Measurements from ENCODE around the gene ZNF260.
"Not testable (repeated sequence)": the region's sequence is repeated elsewhere in the genome, so short reads cannot be mapped to it uniquely, and the experiment has no call there.

ZNF260 gene

DNA sequence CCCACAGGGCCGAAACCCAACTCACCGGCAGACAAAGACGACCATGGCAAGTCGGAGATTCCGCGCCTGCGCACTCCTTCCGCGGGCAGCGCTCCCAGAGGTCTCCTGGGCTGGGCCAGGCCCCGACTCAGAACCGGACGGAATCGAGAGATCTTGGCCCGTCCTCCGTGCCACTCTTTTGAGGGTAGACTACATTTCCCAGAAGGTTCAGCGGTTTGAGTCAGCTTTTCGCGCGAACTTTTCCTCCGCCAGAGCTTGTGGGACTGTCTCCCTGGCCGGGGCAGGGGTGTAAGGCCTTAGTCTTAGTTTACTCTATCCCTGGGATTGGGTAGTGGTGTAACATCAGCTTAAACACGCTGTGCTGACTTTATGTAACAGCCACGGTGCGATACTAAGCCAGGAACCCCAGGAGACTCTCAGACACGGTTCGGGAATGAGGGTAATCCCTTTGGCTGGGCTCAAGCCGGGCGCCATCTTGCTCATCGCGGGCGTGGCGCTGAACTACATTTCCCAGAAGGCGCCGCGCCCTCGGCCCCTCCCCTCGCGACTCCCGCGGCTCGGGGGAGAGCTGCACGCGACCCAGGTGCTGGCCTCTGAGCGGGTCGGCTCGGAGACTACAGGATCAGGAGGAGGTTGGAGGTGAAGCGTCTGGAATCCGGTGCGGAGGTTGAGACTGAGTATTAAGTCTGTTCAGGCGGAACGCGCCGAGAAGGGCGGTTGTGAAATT is at the start of gene ZNF260:
Gene ZNF260 (minus strand): TSS at position 78 of the 727 bp plus-strand sequence. CDS start 13,033 bp downstream, outside the sequence.
- peak; percentile 97 for DNase-seq (ENCODE audit: low spot score)

DNA sequence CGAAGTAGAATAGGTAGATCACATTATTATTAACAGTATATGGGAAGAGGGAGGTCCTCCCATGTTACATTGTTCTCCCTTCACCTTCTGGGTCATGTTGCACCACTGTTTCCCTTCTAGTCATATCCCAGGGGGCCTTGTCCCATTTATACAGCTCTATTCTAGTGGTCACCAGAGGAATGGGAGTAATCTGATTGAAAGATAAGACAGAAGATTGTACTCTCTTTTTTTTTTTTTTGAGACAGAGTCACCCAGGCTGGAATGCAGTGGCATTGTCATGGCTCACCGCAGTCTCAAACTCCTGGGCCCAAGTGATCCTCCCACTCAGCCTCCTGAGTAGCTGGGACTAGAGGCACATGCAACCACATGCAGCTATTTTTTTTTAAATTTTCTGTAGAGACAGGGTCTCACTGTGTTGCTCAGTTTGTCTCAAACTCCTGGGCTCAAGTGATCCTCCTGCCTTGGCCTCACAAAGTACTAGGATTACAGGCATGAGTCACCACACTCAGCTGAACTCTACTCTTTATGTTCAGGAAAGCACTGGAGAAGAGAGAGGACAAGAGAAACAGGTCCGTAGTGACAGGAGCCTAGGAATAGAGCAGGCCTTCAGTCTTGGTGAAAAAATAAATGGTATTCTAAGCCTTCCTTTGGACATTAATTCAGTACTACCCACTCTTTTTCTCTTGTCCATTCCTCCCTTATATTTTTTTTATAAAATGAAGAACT is 49.4 kb upstream of the ZNF260 start:
- DNase-seq (ENCODE audit: low spot score) = no peak

DNA sequence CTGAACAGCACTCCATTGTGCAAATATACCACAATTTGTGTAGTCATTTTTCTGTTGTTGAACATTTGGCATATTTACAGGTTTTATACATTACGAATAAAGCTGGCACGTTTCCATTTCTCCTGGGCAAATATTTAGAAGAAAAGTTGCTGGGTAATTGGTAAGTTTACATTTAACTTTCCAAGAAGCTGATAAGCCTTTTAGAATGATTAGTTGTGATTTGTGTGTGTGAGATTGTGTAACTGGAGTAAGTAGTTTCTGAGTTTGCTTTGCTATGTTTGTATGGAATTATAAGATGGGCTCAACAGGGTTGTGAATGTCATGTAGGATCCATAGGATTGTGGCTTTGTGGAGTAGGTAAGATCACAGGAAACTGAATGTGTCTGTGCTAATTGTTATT is 46.7 kb upstream of the ZNF260 start:
- DNase-seq (ENCODE audit: low spot score) = no peak

DNA sequence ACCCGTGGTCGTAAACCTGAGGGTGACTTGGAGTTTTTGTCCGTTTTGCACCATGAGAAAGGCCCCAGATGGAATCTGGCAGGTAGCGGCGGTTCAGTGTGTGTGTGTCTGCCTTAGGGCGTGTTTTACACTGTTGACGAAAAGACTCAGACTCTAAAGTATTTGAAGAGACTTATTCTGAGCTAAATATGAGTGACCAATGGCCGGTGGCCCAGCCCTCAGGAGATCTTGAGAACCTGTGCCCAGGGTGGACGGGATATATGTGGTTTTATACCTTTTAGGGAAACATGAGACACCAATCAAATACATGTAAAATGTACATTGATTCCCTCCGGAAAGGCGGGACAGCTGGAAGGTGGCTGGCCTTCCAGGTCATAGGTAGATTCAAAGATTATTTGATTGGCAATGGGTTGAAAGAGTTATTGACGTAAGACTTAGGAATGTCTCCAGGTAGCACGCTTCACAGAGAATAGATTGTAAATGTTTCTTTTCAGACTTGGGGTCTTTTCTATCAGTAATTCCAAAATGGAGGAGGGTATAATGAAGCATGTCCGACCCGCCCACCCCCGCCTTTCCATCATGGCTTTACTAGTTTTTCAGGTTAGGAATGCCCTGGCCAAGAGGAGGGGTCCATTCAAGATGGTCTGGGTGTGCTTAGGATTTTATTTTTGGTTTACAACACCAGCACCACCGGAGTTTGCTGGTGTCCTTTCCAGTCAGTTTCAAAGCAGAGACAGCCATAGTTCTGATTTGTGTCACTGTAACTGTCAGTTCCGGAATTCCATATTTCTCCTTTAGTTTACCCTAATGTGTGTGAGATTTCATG is 46.0 kb upstream of the ZNF260 start:
- DNase-seq (ENCODE audit: low spot score) = peak; percentile 16

DNA sequence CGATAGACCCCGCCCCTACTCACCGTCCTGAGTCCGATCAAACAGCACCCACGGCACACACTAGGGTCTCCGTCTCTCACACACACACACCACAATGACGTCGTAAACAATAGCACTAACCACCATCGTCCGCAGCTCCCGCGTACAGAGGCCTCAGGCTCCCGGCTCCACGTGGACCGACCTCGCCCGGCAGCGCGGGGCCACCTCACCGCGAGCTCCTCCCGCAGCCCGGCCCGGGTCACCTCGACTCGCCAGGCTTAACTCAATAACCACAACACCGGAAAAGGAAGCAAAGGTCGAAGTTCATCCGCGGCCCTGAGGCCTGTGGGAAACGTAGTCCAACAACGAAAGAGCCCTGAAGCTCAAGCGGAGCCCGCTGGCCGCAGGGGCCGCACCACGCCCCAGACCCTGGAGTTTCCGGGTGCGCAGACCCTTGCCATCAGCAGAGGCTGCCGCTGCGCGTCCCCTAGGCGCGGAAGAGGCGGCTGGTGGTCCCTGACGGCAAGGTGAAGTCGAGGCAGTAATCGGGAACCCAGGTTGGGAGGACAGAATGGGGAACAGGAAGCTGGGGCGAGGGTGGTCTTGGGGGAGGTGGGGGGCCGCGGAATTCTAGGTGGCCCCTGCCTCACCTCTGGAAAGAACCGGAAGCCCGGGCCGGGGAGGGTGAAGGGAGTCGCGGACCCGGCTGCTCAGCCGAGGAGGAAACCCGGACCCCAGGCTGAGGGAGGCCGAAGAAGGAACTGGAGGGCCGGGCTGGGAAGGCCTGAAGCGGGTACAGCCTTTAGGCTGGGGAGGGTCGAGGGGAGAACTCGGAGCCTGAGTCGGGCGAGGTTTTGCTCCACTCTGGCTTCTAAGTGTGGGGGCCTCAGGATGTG is 45.2 kb upstream of the ZNF260 start, which contains the start of gene ZNF529:
Gene ZNF529 (minus strand): TSS at position 273 of the 875 bp plus-strand sequence. CDS start 946 bp downstream, outside the sequence.
- DNase-seq (ENCODE audit: low spot score) = peak; percentile 94

DNA sequence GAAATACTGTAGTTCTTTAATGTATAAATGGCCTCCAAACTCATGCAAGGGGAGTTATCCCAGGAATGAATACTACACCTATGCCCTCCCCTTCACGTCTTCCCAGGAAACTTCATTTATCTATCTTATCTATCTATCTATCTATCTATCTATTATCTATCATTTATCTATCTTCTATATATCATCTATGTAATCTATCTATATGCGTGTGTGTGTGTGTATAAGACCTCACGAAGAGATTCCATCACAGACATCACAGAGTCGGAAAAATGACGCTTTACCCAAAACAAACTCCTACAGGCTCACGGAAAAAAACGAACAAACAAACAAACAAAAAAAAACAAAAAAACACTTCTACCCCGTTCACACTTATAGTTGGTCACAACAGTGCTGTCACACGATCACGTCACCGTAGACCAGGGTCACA is 44.5 kb upstream of the ZNF260 start:
- DNase-seq (ENCODE audit: low spot score) = no peak

DNA sequence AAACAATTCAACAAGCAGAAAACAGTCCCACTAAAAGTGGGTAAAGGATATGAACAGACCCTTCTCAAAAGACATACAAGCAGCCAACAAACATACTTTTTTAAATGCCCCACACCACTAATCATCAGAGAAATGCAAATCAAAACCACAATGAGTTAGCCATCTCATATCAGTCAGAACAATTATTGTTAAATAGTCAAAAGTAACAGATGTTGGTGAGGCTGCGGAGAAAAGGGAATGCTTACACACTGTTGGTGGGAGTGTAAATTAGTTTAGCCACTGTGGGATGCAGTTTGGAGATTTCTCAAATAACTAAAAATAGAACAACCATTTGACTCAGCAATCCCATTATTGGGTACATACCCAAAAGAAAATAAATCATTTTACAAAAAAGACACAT is 36.3 kb upstream of the ZNF260 start:
- no peak for DNase-seq (ENCODE audit: low spot score)

DNA sequence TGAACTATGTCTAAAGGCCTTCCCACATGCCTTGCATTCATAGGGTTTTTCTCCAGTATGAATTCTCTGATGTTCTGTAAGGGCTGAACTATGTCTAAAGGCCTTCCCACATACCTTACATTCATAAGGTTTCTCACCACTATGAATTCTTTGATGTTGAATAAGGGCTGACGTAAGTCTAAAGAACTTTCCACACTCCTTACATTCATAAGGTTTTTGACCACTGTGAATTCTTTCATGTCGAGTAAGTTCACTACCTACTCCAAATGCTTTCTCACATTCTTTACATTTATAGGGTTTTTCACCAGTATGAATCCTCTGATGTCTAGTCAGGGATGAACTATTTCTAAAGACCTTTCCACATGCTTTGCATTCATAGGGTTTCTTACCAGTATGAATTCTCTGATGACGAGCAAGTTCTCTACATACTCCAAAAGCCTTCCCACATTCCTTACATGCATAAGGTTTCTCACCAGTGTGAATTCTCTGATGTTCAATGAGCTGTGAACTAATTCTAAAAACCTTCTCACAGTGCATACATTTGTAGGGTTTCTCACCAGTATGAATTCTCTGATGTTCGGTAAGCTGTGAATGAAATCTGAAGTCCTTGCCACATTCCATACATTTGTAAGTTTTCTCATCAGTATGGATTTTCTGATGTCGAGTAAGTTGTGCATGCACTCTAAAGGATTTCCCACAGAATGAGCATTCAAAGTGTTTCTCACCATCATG is 19.1 kb upstream of the ZNF260 start:
- no peak for DNase-seq (ENCODE audit: low spot score)

DNA sequence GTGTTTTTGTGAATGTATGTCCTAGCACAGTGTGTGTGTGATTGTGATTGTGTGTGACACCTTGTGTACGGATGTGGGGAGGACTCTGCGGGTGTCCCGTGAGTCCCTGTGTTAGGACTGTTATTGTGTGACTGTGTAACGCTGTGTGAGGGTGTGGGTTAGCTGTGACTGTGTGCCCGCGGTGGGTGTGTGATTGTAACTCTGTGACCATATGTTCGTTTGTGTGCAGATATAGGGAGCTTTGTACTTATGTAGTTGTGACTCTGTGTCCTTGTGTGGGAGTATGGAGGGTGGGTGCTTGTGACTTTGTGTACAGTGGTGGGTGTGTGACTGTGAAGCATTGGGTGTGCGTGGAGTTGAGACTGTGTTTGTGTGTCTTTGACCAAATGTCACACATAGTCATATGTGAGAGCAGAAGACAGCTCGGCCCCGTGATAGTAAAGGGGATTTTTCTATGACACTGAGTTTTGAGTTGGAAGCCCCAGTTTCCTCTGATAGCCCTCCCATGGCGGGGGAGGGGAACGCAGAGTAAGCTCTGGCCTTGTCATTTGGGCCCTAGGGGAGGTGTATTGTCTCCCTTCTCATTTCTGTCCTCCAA is 949 bp upstream of the ZNF260 start:
- DNase-seq (ENCODE audit: low spot score) = peak; percentile 38

DNA sequence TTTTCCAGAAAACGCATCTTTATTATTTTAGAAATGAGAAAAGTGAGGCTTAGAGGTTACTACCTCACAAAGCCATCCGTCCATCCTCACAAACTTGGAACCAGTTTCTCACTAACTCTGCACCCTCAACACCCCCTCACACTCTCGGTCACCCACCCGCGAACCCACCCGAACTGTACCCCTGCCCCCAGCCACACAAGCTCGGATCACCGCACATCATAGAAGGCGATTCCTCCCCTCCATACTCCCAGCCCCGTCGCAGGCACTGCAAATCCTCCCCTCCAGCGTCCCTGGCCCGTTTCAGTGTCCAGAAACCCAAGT is 238 bp downstream of the ZNF260 start:
- DNase-seq (ENCODE audit: low spot score) = no peak

DNA sequence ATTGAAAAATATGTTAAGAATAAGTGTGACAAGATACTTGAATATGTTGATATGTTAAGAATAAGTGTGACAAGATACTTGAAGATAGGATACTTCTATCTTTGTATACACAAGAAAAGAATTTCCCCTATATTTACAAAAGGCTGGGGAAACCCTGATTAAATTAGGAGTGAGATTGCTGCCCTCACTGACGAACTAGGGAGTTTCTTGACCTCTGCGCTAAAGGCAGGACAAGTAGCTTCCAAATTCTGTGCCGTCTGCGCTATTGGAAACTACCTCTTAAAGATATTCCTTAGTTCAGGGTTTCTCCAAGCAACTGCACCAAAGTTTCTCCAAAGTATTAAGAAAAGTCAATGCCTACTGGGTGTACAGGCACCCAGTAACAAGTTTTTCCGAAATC is 730 bp downstream of the ZNF260 start:
- DNase-seq (ENCODE audit: low spot score) = no peak

DNA sequence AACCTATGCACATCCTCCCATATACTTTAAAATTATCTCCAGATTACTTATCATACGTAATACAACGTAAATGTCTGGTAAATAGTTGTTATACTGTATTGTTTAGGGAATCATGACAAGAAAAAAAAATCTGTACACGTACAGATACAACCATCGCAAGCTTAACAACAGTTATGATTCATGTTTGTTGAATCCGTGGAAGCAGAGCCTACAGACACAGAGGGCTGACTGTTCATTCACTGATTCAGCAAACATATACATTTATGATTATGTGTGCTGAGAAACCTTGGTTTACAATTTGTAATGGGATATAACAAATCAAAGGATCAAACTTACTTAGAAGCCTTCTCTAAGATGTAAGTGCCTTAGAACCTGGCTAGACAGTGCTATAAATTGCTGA is 1.5 kb downstream of the ZNF260 start:
- DNase-seq (ENCODE audit: low spot score) = no peak

DNA sequence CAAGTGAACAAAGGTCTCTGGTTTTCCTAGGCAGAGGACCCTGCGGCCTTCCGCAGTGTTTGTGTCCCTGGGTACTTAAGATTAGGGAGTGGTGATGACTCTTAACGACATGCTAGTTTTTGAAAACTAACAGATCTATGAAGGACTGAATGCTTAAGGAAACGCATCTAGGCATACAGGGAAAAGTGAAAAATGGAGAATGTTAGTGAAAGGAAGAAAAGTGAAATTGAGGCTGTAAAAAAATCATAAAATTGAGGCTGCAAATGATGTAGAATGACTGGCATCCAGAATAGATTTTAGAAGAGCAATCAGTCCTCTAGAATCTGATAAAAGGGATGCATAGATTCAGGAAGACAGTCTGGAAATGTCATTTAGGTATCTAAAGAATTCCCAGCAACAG is 3.5 kb downstream of the ZNF260 start:
- no peak for DNase-seq (ENCODE audit: low spot score)

DNA sequence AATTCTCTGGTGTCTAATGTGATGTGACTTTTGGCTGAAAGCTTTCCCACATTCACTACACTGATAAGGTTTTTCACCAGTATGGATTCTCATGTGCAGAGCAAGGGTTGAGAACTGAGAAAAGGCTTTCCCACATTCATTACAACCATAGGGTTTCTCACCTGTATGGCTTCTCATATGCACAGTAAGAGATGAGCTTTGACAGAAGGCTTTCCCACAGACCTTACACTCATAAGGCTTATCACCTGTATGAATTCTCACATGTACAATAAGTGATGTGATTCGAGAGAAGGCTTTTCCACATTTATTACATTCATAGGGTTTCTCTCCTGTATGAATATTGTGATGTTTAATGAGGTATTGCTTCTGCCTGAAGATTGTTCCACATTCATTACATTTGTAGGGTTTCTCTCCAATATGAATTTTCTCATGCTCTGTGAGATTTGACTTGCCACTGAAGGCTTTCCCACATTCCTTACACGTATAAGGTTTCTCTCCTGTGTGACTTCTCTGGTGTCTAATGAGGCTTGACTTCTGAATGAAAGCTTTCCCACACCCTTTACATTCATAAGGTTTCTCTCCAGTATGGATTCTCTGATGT is 14.0 kb downstream of the ZNF260 start:
- no peak for DNase-seq (ENCODE audit: low spot score)

DNA sequence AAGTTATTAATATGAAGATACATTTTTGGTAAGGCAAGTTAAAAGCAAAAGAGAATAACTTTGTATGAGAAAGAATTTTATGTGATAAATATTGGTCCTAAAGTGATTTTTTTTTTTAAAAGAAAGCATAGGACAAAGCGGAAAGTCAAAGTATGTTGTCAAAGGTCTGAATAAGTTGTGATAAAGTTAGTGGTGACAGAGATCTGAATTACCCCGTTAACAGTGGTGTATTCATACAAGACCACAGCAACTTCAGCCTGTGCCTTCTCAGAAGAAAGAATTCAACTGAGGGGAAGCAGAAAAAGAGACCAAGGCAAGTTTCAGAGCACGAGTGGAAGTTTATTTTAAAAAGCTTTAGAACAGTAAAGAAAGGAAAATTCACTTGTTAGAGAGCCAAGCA is 19.7 kb downstream of the ZNF260 start:
- DNase-seq (ENCODE audit: low spot score) = no peak

DNA sequence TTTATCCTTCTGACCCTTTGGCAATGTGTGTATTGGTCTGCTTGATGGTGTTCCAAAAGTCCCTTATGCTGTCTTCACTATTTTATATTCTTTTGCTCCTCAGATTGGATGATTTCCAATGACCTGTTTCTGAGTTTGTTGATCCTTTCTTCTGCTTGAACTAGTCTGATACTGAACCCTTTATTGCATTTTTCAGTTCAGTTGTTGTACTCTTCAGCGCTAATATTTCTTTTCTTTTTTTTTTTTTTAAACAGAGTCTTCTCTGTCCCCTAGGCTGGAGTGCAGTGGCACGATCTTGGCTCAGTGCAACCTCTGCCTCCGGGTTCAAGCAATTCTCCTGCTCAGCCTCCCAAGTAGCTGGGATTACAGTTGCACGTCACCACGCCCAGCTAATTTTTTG is 26.1 kb downstream of the ZNF260 start:
- DNase-seq (ENCODE audit: low spot score) = no peak

DNA sequence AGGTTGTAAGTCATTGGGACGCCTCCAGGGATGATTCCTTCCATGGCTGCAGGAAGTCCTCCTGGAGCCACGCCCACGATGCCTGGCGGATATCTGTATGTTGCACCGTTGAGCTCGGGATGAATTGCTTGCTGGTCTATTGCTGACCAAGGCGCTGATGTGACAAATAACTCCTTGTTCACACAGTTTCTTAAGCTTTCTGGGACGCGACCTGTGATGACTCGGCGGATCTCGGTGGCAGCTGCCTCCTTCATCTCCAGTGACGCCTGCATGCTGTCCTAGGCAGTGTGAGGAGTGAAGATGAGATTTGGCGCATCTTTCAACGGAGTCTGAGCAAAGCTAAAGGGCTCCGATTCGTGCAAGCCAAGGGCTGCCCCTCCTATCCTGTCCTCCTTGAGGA is 31.1 kb downstream of the ZNF260 start:
- DNase-seq (ENCODE audit: low spot score) = no peak

DNA sequence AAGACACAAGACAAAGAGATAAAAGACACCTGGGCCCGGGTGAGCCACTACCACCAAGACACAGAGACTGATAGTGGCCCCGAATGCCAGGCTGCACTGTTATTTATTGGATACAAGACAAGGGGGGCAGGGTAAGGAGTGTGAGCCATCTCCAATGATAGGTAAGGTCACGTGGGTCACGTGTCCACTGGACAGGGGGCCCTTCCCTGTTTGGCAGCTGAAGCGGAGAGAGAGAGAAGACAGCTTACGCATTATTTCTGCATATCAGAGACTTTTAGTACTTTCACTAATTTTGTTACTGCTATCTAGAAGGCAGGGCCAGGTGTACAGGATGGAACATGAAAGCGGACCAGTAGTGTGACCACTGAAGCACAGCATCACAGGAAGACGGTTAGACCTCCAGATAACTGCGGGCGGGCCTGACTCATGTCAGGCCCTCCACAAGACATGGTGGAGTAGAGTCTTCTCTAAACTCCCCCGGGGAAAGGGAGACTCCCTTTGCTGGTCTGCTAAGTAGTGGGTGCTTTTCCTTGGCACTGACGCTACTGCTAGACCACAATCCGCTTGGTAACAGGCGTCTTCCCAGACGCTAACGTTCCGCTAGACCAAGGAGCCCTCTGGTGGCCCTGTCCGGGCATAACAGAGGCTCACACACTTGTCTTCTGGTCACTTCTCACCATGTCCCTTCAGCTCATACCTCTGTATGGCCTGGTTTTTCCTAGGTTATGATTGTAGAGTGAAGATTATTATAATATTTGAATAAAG is 35.2 kb downstream of the ZNF260 start:
- DNase-seq (ENCODE audit: low spot score) = peak; percentile 26

DNA sequence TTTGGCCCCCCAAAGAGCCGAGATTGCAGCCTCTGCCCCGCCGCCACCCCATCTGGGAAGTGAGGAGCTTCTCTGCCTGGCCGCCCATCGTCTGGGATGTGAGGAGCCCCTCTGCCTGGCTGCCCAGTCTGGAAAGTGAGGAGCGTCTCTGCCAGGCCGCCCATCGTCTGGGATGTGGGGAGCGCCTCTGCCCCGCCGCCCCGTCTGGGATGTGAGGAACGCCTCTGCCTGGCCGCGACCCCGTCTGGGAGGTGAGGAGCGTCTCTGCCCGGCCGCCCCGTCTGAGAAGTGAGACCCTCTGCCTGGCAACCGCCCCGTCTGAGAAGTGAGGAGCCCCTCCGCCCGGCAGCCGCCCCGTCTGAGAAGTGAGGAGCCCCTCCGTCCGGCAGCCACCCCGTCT is 37.2 kb downstream of the ZNF260 start:
- not testable (repeated sequence) for DNase-seq (ENCODE audit: low spot score)
